SU-DHL-6 (cell line): ENCODE measurements around the gene TUBA3E.
"Not testable (repeated sequence)": the region's sequence is repeated elsewhere in the genome, so short reads cannot be mapped to it uniquely, and the experiment has no call there.

Experiments
- H2AFZ ChIP-seq: fragments of 200-600 bp; sonication (generic); 2 replicates; pipeline ENCODE4 v1.6.1; 2014; ENCODE audit warnings: low read depth, mild to moderate bottlenecking, moderate library complexity, mixed read lengths, antibody characterized with exemption, low read length; ENCODE audit not compliant: severe bottlenecking
- H3F3A ChIP-seq: fragments of 200-600 bp; shearing (Covaris generic); 2 replicates; pipeline ENCODE4 v1.6.0; 2016; ENCODE audit warnings: antibody characterized with exemption, mild to moderate bottlenecking; ENCODE audit not compliant: insufficient read depth
- H3K27ac ChIP-seq: fragments of 200-600 bp; sonication (generic); 2 replicates; pipeline ENCODE4 v1.5.1; 2016; ENCODE audit warnings: low read depth, mild to moderate bottlenecking, low read length, moderate library complexity, mixed read lengths
- H3K27me3 ChIP-seq: fragments of 200-600 bp; sonication (generic), shearing (Covaris generic); 2 replicates; pipeline ENCODE4 v1.6.0; 2014; ENCODE audit warnings: mild to moderate bottlenecking, low read length
- H3K36me3 ChIP-seq: fragments of 200-600 bp; sonication (generic); 2 replicates; pipeline ENCODE4 v1.6.1; 2014; ENCODE audit warnings: mild to moderate bottlenecking, low read length, mixed read lengths
- H3K4me2 ChIP-seq: fragments of 300-600, 200-600 bp; shearing (Covaris generic), sonication (generic); 2 replicates; pipeline ENCODE4 v1.6.0; 2014; ENCODE audit warnings: low read length, low read depth, mild to moderate bottlenecking; ENCODE audit not compliant: poor library complexity, severe bottlenecking
- H3K4me3 ChIP-seq: fragments of 200-600 bp; sonication (generic); 2 replicates; pipeline ENCODE4 v1.5.1; 2014; ENCODE audit warnings: antibody characterized with exemption, low read length, mild to moderate bottlenecking, mixed read lengths; ENCODE audit not compliant: insufficient read depth, poor library complexity, severe bottlenecking
- H3K79me2 ChIP-seq: fragments of 200-600 bp; sonication (generic); 2 replicates; pipeline ENCODE4 v1.6.1; 2014; ENCODE audit warnings: mild to moderate bottlenecking, low read length, moderate library complexity; ENCODE audit not compliant: insufficient read depth
- H3K9ac ChIP-seq: fragments of 200-600 bp; sonication (generic); 2 replicates; pipeline ENCODE4 v1.7.0; 2014; ENCODE audit warnings: mild to moderate bottlenecking, low read length
- H3K9me2 ChIP-seq: fragments of 200-600 bp; sonication (generic); replicated peaks from 2 replicates; pipeline ENCODE4 v1.6.1; 2014; ENCODE audit warnings: low read length; ENCODE audit not compliant: insufficient read depth
- H3K9me3 ChIP-seq: fragments of 200-600 bp; sonication (generic); 2 replicates; pipeline ENCODE4 v1.6.1; 2014; ENCODE audit warnings: low read length, mixed read lengths; ENCODE audit not compliant: insufficient read depth
- H4K20me1 ChIP-seq: fragments of 200-600 bp; sonication (generic); 2 replicates; pipeline ENCODE4 v1.6.1; 2014; ENCODE audit warnings: low read depth, mild to moderate bottlenecking, antibody characterized with exemption, low read length, moderate library complexity, mixed read lengths
- EZH2phosphoT487 ChIP-seq: fragments of 200-600 bp; sonication (generic), shearing (Covaris generic); conservative IDR thresholded peaks from 2 replicates; pipeline ENCODE4 v1.6.1; 2018; ENCODE audit warnings: mild to moderate bottlenecking, antibody characterized with exemption, low read length, moderate library complexity, mixed read lengths
- TF ChIP-seq, protein P1 (sequence below): fragments of 200-600 bp; sonication (generic); IDR thresholded peaks from one replicate; pipeline ENCODE4 v1.5.1; 2017; ENCODE audit warnings: antibody characterized with exemption, mild to moderate bottlenecking, low read length, moderate library complexity; ENCODE audit not compliant: insufficient read depth, poor library complexity, severe bottlenecking

Gene TUBA3E

DNA sequence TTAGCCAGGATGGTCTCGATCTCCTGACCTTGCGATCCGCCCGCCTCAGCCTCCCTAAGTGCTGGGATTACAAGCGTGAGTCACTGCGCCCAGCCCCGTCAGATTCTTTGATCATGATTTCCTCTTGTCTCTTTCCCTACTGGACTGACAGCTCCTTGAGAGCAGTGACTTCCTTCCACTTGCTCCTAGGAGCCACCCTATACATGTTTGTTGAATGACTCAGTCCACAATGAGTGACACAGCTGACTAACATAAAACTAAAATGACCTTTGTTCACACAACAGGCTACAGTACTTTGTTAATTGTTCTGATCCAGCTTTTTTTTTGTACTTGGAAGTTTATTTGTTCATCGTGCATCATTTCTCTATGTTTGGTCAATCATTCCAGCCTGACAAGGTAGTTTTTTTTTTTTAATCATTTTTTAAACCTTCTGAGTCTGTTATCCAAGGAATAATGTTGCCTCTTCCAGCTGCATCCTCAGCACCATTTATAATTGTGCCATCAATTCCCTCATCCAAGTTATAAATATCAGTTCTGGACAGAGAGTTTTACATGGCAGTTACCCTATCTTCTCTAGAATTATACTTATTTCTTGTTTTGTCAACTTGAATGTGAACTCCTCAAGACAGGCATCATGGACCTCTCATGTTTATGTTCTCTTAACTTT, 42.9 kb upstream of the TUBA3E start:
- Histone ChIP-seq H3K36me3 (no peaks in the 10 kb centered on the region), H3K27me3 (no peaks in the 10 kb centered on the region), H3K9ac (no peak overlapping the region), H3K27ac (no peak overlapping the region), H2AFZ (no peak overlapping the region), H3K4me3 (no peak overlapping the region), H3K79me2 (no peaks in the 10 kb centered on the region), H3K4me2 (no peak overlapping the region), H4K20me1 (no peaks in the 10 kb centered on the region), H3K9me3 (no peaks in the 10 kb centered on the region), H3K9me2 (no peaks in the 10 kb centered on the region), H3F3A (no peaks in the 10 kb centered on the region)
- TF ChIP-seq, protein P1, sequence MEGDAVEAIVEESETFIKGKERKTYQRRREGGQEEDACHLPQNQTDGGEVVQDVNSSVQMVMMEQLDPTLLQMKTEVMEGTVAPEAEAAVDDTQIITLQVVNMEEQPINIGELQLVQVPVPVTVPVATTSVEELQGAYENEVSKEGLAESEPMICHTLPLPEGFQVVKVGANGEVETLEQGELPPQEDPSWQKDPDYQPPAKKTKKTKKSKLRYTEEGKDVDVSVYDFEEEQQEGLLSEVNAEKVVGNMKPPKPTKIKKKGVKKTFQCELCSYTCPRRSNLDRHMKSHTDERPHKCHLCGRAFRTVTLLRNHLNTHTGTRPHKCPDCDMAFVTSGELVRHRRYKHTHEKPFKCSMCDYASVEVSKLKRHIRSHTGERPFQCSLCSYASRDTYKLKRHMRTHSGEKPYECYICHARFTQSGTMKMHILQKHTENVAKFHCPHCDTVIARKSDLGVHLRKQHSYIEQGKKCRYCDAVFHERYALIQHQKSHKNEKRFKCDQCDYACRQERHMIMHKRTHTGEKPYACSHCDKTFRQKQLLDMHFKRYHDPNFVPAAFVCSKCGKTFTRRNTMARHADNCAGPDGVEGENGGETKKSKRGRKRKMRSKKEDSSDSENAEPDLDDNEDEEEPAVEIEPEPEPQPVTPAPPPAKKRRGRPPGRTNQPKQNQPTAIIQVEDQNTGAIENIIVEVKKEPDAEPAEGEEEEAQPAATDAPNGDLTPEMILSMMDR, result no peak
- no peak for TF ChIP-seq EZH2phosphoT487

DNA sequence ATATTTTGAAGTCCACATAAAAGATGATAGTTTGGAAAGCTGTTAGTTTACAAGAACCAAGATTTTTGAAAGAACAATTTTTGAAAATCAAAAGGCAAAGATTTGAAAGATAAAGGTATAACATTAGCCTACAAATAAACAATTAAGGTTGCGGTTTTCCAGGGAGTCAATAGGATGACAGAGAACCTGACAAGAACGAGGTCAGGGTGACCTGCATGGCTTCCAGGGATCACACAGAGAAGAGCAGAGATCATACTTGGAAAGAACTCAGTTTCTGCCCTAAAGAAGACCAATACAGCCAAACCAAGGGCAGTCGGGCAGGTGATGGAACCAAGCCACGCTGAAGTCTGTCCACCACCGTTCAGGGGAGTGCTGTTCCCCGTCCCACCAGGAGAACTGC, 41.3 kb upstream of the TUBA3E start:
- not testable (repeated sequence) for H3K27me3 ChIP-seq, H2AFZ ChIP-seq, H4K20me1 ChIP-seq, H3K4me2 ChIP-seq, H3K9me3 ChIP-seq, H3K36me3 ChIP-seq, H3K9ac ChIP-seq, H3K4me3 ChIP-seq, H3K79me2 ChIP-seq, H3K9me2 ChIP-seq, H3F3A ChIP-seq, H3K27ac ChIP-seq

DNA sequence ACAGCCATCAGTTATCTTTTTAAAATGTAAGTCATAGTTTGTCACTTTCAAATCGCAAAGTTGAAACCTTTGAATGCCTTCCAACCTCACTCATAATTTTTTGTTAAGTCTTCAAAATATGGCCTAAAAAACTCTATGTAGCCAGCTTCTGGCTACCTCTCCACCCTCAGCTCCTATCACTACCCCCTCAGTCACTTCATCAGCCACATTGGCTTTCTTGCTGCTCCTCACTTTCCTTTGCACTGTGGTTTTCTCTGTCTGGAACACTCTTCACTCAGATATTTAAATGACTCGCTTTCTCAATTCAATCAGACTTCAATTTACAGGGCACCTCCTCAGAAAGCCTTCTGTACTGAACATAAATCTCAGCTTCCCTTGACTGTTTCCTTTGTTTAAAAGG, 34.8 kb upstream of the TUBA3E start:
- not testable (repeated sequence) for H3K9me3 ChIP-seq, H3K27ac ChIP-seq, H3K27me3 ChIP-seq, H3K9me2 ChIP-seq, H3K9ac ChIP-seq, H3K79me2 ChIP-seq, H3K4me2 ChIP-seq, H4K20me1 ChIP-seq, H3K4me3 ChIP-seq, H3F3A ChIP-seq, H3K36me3 ChIP-seq, H2AFZ ChIP-seq

DNA sequence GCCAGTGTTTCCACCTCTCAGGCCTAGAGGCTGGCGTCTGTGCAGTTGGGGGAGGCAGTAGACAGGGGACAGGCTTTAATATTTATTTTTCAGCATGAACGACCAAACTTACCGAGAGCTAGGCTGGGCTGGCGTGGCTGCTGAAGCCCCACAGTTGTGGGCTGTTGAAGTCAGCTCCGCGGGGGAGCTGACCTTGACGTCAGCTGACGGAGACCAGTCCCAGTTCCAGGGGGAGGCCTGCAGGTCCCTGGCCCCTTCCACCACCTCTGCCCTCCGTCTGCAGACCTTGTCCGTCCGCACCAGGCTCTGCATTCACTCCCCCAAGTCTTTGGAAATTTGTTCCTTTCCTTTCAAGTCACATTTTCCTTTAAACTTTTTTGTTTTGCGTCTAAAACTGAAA, 33.4 kb upstream of the TUBA3E start:
- Histone ChIP-seq H3K27me3 (no peaks in the 10 kb centered on the region), H3K4me2 (no peak overlapping the region), H3K9me3 (no peaks in the 10 kb centered on the region), H3K9me2 (no peaks in the 10 kb centered on the region), H2AFZ (no peak overlapping the region), H3K36me3 (no peaks in the 10 kb centered on the region), H3K4me3 (no peak overlapping the region), H3F3A (no peaks in the 10 kb centered on the region), H4K20me1 (no peaks in the 10 kb centered on the region), H3K27ac (no peak overlapping the region), H3K79me2 (no peaks in the 10 kb centered on the region), H3K9ac (no peak overlapping the region)
- TF ChIP-seq EZH2phosphoT487, result no peak
- TF ChIP-seq, protein P1, result no peak

DNA sequence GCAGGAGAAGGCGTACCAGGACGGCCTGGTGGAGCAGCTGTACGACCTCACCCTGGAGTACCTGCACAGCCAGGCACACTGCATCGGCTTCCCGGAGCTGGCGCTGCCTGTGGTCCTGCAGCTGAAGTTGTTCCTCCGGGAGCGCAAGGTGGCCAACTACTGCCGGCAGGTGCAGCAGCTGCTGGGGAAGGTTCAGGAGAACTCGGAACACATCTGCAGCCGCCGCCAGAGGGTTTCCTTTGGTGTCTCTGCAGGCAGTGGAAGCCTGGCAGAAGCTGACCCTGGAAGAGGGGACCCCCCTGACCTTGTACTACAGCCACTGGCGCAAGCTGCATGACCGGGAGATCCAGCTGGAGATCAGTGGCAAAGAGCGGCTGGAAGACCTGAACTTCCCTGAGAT, 32.7 kb upstream of the TUBA3E start:
- not testable (repeated sequence) for H3K9me2 ChIP-seq, H3K4me3 ChIP-seq, H3F3A ChIP-seq, H3K4me2 ChIP-seq, H3K27me3 ChIP-seq, H3K36me3 ChIP-seq, H4K20me1 ChIP-seq, H3K9ac ChIP-seq, H2AFZ ChIP-seq, H3K27ac ChIP-seq, H3K79me2 ChIP-seq, H3K9me3 ChIP-seq

DNA sequence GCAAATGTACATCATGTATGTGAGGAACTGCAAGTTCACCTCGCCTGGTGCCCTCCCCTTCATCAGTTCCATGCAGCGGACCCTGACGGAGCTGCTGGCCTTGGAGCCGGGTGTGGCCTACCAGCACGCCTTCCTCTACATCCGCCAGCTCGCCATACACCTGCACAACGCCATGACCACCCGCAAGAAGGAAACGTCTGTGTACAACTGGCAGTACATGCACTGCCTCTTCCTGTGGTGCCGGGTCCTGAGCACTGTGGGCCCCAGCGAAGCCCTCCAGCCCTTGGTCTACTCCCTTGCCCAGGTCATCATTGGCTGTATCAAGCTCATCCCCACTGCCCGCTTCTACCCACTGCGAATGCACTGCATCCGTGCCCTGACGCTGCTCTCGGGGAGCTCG, 32.1 kb upstream of the TUBA3E start:
- H3K9me2 ChIP-seq, H3K79me2 ChIP-seq, H3K4me3 ChIP-seq, H3K9me3 ChIP-seq, H3K27ac ChIP-seq, H3K4me2 ChIP-seq, H4K20me1 ChIP-seq, H3K9ac ChIP-seq, H3K36me3 ChIP-seq, H3K27me3 ChIP-seq, H2AFZ ChIP-seq, H3F3A ChIP-seq: not testable (repeated sequence)

DNA sequence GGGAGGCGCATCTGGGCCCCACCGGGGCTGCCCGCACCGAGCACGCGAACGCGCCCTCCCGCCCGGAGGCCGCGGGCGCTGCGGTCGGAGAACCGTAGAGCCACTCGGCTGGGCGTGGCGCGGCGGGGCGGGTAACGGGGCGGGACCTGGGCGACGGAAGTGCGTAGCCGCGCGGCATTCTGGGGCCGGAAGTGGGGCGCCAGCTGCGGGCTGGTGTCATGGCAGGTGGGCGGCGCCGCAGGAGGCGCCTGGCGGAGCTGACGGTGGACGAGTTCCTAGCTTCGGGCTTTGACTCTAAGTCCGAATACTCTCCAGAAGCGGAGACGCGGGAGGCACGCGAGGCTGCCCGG, 30.9 kb upstream of the TUBA3E start:
- H3K9me2 ChIP-seq, H4K20me1 ChIP-seq, H2AFZ ChIP-seq, H3K9ac ChIP-seq, H3K27ac ChIP-seq, H3K9me3 ChIP-seq, H3K79me2 ChIP-seq, H3K4me2 ChIP-seq, H3K4me3 ChIP-seq, H3K27me3 ChIP-seq, H3K36me3 ChIP-seq, H3F3A ChIP-seq: not testable (repeated sequence)
